Retina (tissue), 1 donor: Measurements from ENCODE around the gene LRRK2.
"Not testable (repeated sequence)": the region's sequence is repeated elsewhere in the genome, so short reads cannot be mapped to it uniquely, and the experiment has no call there.

Source experiments
- DNase-seq: peaks from one replicate; pipeline ENCODE4 v3.0.0-alpha.2; 2016

LRRK2 gene

GRCh38 chr12:40250652-40251051 is 25.9 kb downstream of the LRRK2 start:
- not testable (repeated sequence) for DNase-seq

GRCh38 chr12:40253936-40254335 is 29.1 kb downstream of the LRRK2 start:
- DNase-seq: no peak

GRCh38 chr12:40254455-40255085 is 29.8 kb downstream of the LRRK2 start:
- DNase-seq: no peak

GRCh38 chr12:40258371-40258770 is 33.6 kb downstream of the LRRK2 start:
- DNase-seq: no peak

- no peak for DNase-seq
These were observed 37.1 kb downstream of the LRRK2 start for GRCh38 chr12:40261937-40262336.

- no peak for DNase-seq
These were observed 37.9 kb downstream of the LRRK2 start for GRCh38 chr12:40262657-40263056.

- peak; percentile 5 for DNase-seq
These were observed 39.0 kb downstream of the LRRK2 start for GRCh38 chr12:40263616-40264409.

- no peak for DNase-seq
These were observed 47.3 kb downstream of the LRRK2 start for GRCh38 chr12:40271981-40272664.

- no peak for DNase-seq
These were observed 57.1 kb downstream of the LRRK2 start for GRCh38 chr12:40281791-40282364.

GRCh38 chr12:40286583-40286982 is 61.8 kb downstream of the LRRK2 start:
- DNase-seq: no peak

GRCh38 chr12:40287369-40287975 is 62.7 kb downstream of the LRRK2 start:
- no peak for DNase-seq

- peak; percentile 12 for DNase-seq
These were observed 68.1 kb downstream of the LRRK2 start for GRCh38 chr12:40292788-40293429.

- DNase-seq: no peak
These were observed 73.5 kb downstream of the LRRK2 start for GRCh38 chr12:40298341-40298740.

GRCh38 chr12:40300490-40300889 is 75.7 kb downstream of the LRRK2 start:
- no peak for DNase-seq

- no peak for DNase-seq
These were observed 84.2 kb downstream of the LRRK2 start for GRCh38 chr12:40309001-40309400.

- DNase-seq: no peak
These were observed 85.4 kb downstream of the LRRK2 start for GRCh38 chr12:40310211-40310610.

- DNase-seq: no peak
These were observed 87.4 kb downstream of the LRRK2 start for GRCh38 chr12:40312196-40312595.

- DNase-seq: no peak
These were observed 88.3 kb downstream of the LRRK2 start for GRCh38 chr12:40312982-40313576.

GRCh38 chr12:40313928-40314327 is 89.1 kb downstream of the LRRK2 start:
- no peak for DNase-seq

- no peak for DNase-seq
These were observed 90.1 kb downstream of the LRRK2 start for GRCh38 chr12:40314927-40315326.

- DNase-seq: no peak
These were observed 90.6 kb downstream of the LRRK2 start for GRCh38 chr12:40315375-40315774.

GRCh38 chr12:40324261-40324660 is 99.5 kb downstream of the LRRK2 start:
- DNase-seq: no peak
